ACC112 (cell line): Measurements from ENCODE around the gene YBX1.

Experiments
- H2AFZ ChIP-seq: fragments of 200-600 bp; sonication (generic); one replicate; pipeline ENCODE4 v1.6.0; 2017; ENCODE audit warnings: antibody characterized with exemption, low read length; ENCODE audit not compliant: unreplicated experiment
- H3K27ac ChIP-seq: fragments of 200-600 bp; sonication (generic); 2 replicates; pipeline ENCODE4 v1.5.1; 2014; ENCODE audit warnings: low read depth, mild to moderate bottlenecking, antibody characterized with exemption, low read length, moderate library complexity
- H3K27me3 ChIP-seq: fragments of 200-600 bp; sonication (generic); 2 replicates; pipeline ENCODE4 v1.6.1; 2014; ENCODE audit warnings: mild to moderate bottlenecking, antibody characterized with exemption, low read length, moderate library complexity, mixed read lengths; ENCODE audit not compliant: insufficient read depth
- H3K36me3 ChIP-seq: fragments of 200-600 bp; sonication (generic); 2 replicates; pipeline ENCODE4 v1.6.1; 2016; ENCODE audit warnings: mild to moderate bottlenecking, antibody characterized with exemption, low read length, moderate library complexity, mixed read lengths; ENCODE audit not compliant: insufficient read depth
- H3K4me1 ChIP-seq: fragments of 200-600 bp; sonication (generic); one replicate; pipeline ENCODE4 v1.6.1; 2016; ENCODE audit warnings: low read length, mixed read lengths; ENCODE audit not compliant: insufficient read depth, unreplicated experiment, control insufficient read depth
- H3K4me3 ChIP-seq: fragments of 200-600 bp; sonication (generic); 2 replicates; pipeline ENCODE4 v1.5.1; 2014; ENCODE audit warnings: mild to moderate bottlenecking, low read depth, low read length
- H3K79me2 ChIP-seq: fragments of 200-600 bp; sonication (generic); one replicate; pipeline ENCODE4 v1.6.0; 2016; ENCODE audit warnings: low read length; ENCODE audit not compliant: control insufficient read depth, unreplicated experiment, insufficient read depth

Gene YBX1

DNA sequence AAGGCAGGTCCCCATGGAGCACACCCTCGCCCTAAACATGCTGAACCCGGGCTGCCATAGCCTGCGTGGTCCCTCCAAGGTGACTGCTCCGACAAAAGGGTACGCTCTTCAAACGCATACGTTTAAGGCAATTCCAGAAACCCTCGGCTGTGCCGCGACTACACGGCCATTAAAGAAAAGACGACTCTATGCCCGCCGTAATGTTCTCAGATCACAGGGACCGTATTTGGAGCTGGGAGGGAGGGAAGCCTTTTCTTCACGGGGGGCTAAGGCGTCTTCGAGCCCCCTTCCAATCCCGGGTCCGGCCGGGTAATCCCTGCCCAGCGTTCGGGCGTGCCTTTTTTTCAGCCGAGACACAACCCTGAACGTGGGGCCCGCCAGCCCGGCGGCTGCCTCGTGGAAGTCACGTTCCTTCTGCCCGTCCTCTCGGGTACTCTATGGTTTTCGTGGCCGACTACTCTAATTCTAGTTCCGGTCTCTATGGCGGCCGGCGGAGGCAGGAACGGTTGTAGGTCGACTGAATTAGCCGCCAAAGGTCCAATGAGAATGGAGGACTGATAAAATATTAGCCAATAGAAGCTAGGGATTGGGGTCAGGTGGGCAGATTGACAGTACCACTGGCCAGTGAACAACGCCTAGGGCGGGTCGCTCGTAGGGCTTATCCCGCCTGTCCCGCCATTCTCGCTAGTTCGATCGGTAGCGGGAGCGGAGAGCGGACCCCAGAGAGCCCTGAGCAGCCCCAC, at the start of gene YBX1:
Gene YBX1, plus strand, starts transcription at position 678 of the 743 bp plus-strand sequence. CDS start 148 bp downstream, outside the sequence.
- peaks cover 59% of the 10 kb centered on the region for H3K79me2 ChIP-seq
- H2AFZ ChIP-seq = peak within 1 kb of the TSS; percentile 62
- peak within 1 kb of the TSS; percentile 96 for H3K4me3 ChIP-seq
- H3K27me3 ChIP-seq = no peaks in the 10 kb centered on the region
- H3K27ac ChIP-seq = peak within 1 kb of the TSS; percentile 67
- H3K4me1 ChIP-seq = peaks cover 43% of the 10 kb centered on the region
- peaks cover 24% of the 10 kb centered on the region for H3K36me3 ChIP-seq

DNA sequence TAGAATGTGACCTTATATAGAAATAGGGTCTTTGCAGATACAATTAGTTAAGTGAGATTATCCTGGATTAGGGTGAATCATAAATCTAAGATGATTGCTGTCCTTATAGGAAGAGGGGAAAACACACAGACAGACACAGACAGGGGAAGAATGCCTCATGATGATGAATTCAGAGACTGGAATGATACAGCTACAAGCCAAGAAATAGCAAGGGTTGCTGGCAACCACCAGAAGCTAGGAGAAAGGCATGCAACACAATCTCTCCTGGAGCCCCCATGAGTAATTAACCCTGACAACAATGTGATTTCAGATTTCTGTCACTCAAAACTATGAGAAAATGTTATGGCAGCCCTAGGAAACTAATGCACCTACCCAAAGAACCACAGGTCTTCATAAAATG, 43.1 kb upstream of the YBX1 start:
- H3K36me3 ChIP-seq = no peaks in the 10 kb centered on the region
- no peak overlapping the region for H2AFZ ChIP-seq
- no peak overlapping the region for H3K27ac ChIP-seq
- H3K79me2 ChIP-seq = no peaks in the 10 kb centered on the region
- H3K27me3 ChIP-seq = peaks cover 18% of the 10 kb centered on the region; the same call in 1 of the 2 replicates
- no peak overlapping the region for H3K4me3 ChIP-seq
- H3K4me1 ChIP-seq = no peaks in the 10 kb centered on the region

DNA sequence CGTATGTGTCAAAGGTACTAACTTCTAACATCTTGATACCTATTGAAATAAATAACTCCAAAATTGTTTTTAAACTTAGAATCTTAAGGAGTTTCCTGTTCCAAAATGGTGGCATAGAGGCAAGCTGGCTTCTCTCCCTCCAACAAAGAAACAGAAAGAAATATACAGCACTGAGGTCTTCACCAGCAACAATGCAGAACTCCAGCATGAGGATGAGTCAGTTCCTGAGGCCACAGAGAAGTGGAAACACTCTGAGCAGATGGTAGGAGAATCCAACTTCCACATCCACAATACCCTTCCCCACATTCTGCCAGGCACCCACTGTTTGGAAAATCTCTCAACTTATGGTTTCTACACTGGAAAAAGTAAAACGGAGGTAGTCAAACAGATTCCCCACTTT, 36.2 kb upstream of the YBX1 start:
- no peaks in the 10 kb centered on the region for H3K36me3 ChIP-seq
- H3K79me2 ChIP-seq = no peaks in the 10 kb centered on the region
- H3K27me3 ChIP-seq = peaks cover 27% of the 10 kb centered on the region
- no peak overlapping the region for H3K27ac ChIP-seq
- H3K4me3 ChIP-seq = no peak overlapping the region
- H3K4me1 ChIP-seq = no peaks in the 10 kb centered on the region
- no peak overlapping the region for H2AFZ ChIP-seq

DNA sequence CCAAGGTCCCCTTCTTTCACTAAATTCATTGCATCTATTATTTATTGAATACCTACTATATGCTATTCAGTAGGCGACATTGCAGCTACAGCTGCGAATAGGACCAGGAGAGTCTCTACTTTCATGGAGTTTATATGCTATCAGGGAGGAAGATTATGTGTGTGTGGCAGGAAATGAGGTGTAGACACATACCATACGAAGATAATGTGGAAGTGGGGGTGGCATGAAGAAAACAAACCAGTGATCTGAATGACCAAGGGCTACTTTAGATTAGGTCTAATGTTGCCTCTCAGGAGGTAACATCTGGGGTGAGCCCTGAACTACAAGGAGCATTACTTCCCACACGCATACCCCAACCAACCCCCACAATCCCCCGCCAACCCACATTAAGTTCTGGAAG, 25.0 kb upstream of the YBX1 start:
- Histone ChIP-seq H3K27me3 (peaks cover 17% of the 10 kb centered on the region), H2AFZ (no peak overlapping the region), H3K4me3 (peak overlapping the region; percentile 81; the same call in 1 of the 2 replicates), H3K36me3 (peaks cover 6% of the 10 kb centered on the region; the same call in 1 of the 2 replicates), H3K79me2 (peaks cover 27% of the 10 kb centered on the region), H3K27ac (no peak overlapping the region), H3K4me1 (peaks cover 17% of the 10 kb centered on the region)

DNA sequence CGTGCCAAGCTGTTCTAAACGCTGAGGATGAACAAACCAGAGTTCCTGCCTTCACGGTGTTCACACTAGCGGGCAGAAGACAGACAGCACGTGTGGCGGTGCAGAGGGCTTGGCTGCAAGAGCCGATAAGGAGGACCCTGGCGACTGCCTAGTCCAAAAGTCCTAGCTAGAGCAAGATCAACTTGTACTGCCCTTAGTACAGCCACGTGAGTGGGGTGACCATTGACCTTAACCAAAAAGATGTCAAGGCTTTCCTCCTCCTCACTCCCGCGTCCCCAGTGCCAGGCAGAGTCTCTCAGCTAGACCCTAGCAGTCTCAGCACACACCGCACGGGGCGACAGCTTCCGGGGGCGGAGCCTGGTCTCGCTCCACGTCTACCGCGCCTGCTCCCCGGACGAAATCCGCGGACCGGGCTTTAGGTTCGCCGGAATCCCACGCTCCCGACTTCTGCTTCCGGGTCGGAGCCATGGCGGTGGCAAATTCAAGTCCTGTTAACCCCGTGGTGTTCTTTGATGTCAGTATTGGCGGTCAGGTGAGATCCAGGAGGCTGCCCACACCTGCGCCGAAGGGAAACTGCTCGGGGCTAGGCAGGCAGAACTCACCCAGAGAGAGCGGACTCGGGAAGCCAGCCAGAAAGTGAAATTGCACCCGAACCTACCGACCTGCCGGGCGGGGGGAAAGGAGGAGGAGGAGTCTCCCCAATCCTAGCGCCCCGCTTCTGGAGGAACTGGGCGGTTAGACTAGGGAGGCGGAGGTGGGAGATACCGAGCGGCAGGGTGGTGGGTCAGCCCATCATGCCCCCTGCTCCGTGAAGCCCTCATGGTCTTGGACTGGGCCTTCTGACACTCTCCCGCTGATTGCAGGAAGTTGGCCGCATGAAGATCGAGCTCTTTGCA, 24.0 kb upstream of the YBX1 start, which contains the start of gene PPIH:
Gene PPIH, plus strand, starts transcription at position 443 of the 896 bp plus-strand sequence. Its CDS starts 24 bp downstream, at position 467.
- Histone ChIP-seq H3K27ac (peak within 1 kb of the TSS; percentile 45; the same call in 1 of the 2 replicates), H3K36me3 (peaks cover 6% of the 10 kb centered on the region; the same call in 1 of the 2 replicates), H2AFZ (peak within 1 kb of the TSS; percentile 90), H3K27me3 (peaks cover 9% of the 10 kb centered on the region), H3K79me2 (peaks cover 27% of the 10 kb centered on the region), H3K4me3 (peak within 1 kb of the TSS; percentile 81), H3K4me1 (peaks cover 17% of the 10 kb centered on the region)

DNA sequence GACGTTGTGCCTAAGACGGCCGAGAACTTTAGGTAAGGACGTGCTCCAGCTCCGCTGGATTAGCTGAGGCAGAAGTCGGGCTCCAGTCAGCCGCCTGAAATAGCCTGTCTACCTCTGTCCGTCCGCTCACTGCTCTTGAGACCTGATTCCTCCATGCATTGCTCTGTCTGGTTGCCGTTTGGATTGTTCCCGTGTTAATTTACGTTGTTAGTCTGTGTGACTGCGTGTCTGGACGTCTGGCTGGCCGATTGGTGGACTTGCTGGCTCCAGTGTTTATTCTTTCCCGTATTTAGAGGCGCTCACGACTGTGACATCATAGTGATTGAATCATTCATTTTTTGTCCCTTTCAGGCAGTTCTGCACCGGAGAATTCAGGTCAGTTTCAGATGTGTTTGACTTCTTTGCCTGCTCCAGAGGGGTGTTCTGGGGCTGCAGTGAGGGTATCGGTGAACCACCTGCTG, 23.3 kb upstream of the YBX1 start:
- H3K27me3 ChIP-seq = peaks cover 2% of the 10 kb centered on the region
- peaks cover 17% of the 10 kb centered on the region for H3K4me1 ChIP-seq
- H3K36me3 ChIP-seq = peaks cover 6% of the 10 kb centered on the region; the same call in 1 of the 2 replicates
- H3K4me3 ChIP-seq = peak overlapping the region; percentile 81
- H3K79me2 ChIP-seq = peaks cover 27% of the 10 kb centered on the region
- H2AFZ ChIP-seq = peak overlapping the region; percentile 57
- peak overlapping the region; percentile 45; the same call in 1 of the 2 replicates for H3K27ac ChIP-seq

DNA sequence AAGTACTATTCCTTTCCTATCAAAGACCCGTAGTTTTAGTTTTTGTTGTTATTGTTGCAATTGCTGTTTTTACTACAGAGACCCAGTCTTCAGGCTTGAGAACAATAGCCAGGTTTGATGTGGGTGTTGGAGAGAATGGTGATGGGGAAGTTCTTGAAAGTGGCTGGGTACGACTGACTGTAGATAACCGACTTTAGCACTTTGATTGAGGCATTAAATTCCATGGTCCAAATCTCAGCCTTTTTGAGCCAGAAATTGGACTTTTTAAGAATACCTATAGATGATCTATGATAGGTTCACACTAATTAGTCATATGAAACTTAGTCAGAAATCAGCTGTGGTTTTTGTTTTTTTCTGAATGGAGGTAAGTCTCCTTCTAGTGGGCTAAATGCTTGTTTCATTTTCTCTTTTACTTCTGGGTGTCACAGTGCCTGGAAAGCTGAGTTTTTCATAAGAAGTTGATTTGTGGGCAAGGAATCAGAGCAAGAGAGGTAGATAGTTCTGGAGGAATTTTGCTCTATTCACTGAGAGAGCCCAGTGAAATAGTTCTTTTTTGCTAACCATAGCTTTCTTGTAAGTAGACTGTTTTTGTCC, 21.2 kb upstream of the YBX1 start:
- Histone ChIP-seq H3K36me3 (peaks cover 14% of the 10 kb centered on the region; the same call in 1 of the 2 replicates), H3K79me2 (peaks cover 27% of the 10 kb centered on the region), H2AFZ (no peak overlapping the region), H3K4me3 (no peak overlapping the region), H3K27me3 (no peaks in the 10 kb centered on the region), H3K4me1 (peaks cover 17% of the 10 kb centered on the region), H3K27ac (no peak overlapping the region)

DNA sequence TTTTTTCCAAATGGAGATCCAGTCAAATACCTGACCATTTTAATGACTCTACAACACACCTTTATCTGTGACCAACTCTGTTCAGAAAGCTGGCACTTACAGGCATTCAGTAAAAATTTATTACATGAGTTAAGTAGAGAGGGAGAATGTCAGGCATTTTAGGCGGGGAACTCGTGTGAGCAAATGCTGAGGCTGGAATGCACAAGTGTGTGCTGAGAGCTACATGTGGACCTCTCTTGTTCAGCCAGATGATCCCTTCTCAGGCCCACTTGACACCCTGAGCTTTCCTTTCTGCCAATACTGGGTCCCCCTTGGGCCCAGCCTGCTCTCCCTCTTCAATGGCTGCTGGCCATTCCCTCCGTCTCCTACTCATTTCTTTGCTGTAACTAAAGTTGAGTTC, 12.3 kb upstream of the YBX1 start:
- no peaks in the 10 kb centered on the region for H3K79me2 ChIP-seq
- H3K36me3 ChIP-seq = peaks cover 4% of the 10 kb centered on the region; the same call in 1 of the 2 replicates
- H3K27me3 ChIP-seq = no peaks in the 10 kb centered on the region
- H3K27ac ChIP-seq = no peak overlapping the region
- H3K4me3 ChIP-seq = no peak overlapping the region
- H3K4me1 ChIP-seq = no peaks in the 10 kb centered on the region
- no peak overlapping the region for H2AFZ ChIP-seq

DNA sequence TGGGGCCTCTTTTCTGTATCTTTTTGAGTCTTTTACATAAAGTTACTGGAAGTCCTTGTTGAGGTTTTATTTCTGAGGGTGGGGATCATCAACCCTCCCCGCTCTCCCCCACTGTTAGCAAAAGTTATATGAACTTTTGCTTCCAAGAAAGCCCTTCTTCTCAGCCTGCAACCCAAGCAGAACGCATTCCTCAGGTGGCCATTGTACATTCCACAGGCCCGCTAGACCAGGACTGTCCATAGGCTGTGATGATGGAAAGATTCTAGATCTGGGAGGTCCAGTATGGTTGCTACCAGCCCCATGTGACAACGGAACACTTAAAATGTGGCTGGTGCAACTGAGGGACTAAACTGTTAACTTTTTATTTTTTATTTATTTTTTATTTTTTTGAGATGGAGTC, 11.8 kb upstream of the YBX1 start:
- Histone ChIP-seq H2AFZ (no peak overlapping the region), H3K27me3 (no peaks in the 10 kb centered on the region), H3K27ac (no peak overlapping the region), H3K36me3 (peaks cover 7% of the 10 kb centered on the region; the same call in 1 of the 2 replicates), H3K79me2 (no peaks in the 10 kb centered on the region), H3K4me3 (no peak overlapping the region), H3K4me1 (no peaks in the 10 kb centered on the region)

DNA sequence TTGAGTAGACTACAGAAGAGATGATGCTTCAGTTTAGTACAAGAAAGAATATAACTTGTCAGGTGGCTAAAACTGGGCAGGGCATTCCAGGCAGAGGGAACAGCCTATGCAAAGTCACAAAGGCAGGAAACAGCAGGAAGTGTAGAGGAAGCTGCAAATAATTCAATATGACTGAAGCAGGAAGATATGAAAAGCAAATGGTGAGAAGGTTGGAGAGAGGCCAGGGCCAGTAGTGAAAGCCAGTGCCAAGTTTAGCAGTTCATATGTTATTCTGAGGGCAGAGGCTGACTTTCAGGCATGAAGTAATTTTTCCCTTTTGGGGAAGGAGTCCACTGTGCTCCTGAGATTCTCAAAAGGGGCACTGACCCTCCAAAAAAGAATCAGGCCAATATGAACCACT, 8.0 kb upstream of the YBX1 start:
- Histone ChIP-seq H3K27me3 (no peaks in the 10 kb centered on the region), H2AFZ (no peak overlapping the region), H3K4me3 (no peak overlapping the region), H3K36me3 (peaks cover 9% of the 10 kb centered on the region; the same call in 1 of the 2 replicates), H3K27ac (no peak overlapping the region), H3K79me2 (no peaks in the 10 kb centered on the region), H3K4me1 (no peaks in the 10 kb centered on the region)
